Lower leg skin (tissue), 3 donors: ENCODE results near the gene SOCS6.

ENCODE experiments used
- CTCF ChIP-seq, 3 donors: fragments of 450-650 bp; IDR thresholded peaks; one replicate each; pipeline ENCODE4 v1.5.1; 2016; ENCODE audit warnings: antibody characterized with exemption in 3 of 3, mild to moderate bottlenecking in 3 of 3, moderate library complexity in 2 of 3
- POLR2A ChIP-seq, 2 donors: fragments of 450-650 bp; IDR thresholded peaks; one replicate each; pipeline ENCODE4 v1.6.1; 2016 to 2017; ENCODE audit warnings: antibody characterized with exemption in 2 of 2, mild to moderate bottlenecking in 1 of 2, moderate library complexity in 1 of 2

GRCh38 chr18:70296289-70296688 is 7.4 kb downstream of the SOCS6 start:
- TF ChIP-seq CTCF (IDR thresholded peaks at IDR 0.05) (no peak), POLR2A (IDR thresholded peaks at IDR 0.05) (no peak)
